ACC112 (cell line): Measurements from ENCODE around the gene MS4A4E.
"Not testable (repeated sequence)": the region's sequence is repeated elsewhere in the genome, so short reads cannot be mapped to it uniquely, and the experiment has no call there.

Source experiments
- H2AFZ ChIP-seq: fragments of 200-600 bp; sonication (generic); one replicate; pipeline ENCODE4 v1.6.0; 2017; ENCODE audit warnings: antibody characterized with exemption, low read length; ENCODE audit not compliant: unreplicated experiment
- H3K27ac ChIP-seq: fragments of 200-600 bp; sonication (generic); 2 replicates; pipeline ENCODE4 v1.5.1; 2014; ENCODE audit warnings: low read depth, mild to moderate bottlenecking, antibody characterized with exemption, low read length, moderate library complexity
- H3K27me3 ChIP-seq: fragments of 200-600 bp; sonication (generic); 2 replicates; pipeline ENCODE4 v1.6.1; 2014; ENCODE audit warnings: mild to moderate bottlenecking, antibody characterized with exemption, low read length, moderate library complexity, mixed read lengths; ENCODE audit not compliant: insufficient read depth
- H3K36me3 ChIP-seq: fragments of 200-600 bp; sonication (generic); 2 replicates; pipeline ENCODE4 v1.6.1; 2016; ENCODE audit warnings: mild to moderate bottlenecking, antibody characterized with exemption, low read length, moderate library complexity, mixed read lengths; ENCODE audit not compliant: insufficient read depth
- H3K4me1 ChIP-seq: fragments of 200-600 bp; sonication (generic); one replicate; pipeline ENCODE4 v1.6.1; 2016; ENCODE audit warnings: low read length, mixed read lengths; ENCODE audit not compliant: insufficient read depth, unreplicated experiment, control insufficient read depth
- H3K4me3 ChIP-seq: fragments of 200-600 bp; sonication (generic); 2 replicates; pipeline ENCODE4 v1.5.1; 2014; ENCODE audit warnings: mild to moderate bottlenecking, low read depth, low read length
- H3K79me2 ChIP-seq: fragments of 200-600 bp; sonication (generic); one replicate; pipeline ENCODE4 v1.6.0; 2016; ENCODE audit warnings: low read length; ENCODE audit not compliant: control insufficient read depth, unreplicated experiment, insufficient read depth

The MS4A4E gene

GRCh38 chr11:60242740-60243239 is at the start of gene MS4A4E:
Gene MS4A4E, minus strand, starts transcription at chr11:60243137. Its CDS starts 13,082 bp downstream, at chr11:60230055.
- H2AFZ ChIP-seq = no peak within 1 kb of the TSS
- H3K27me3 ChIP-seq = no peaks in the 10 kb centered on the region
- no peak within 1 kb of the TSS for H3K27ac ChIP-seq
- H3K79me2 ChIP-seq = no peaks in the 10 kb centered on the region
- no peaks in the 10 kb centered on the region for H3K36me3 ChIP-seq
- H3K4me1 ChIP-seq = no peaks in the 10 kb centered on the region
- H3K4me3 ChIP-seq = no peak within 1 kb of the TSS

- Histone ChIP-seq H3K36me3 (no peaks in the 10 kb centered on the region), H3K27me3 (no peaks in the 10 kb centered on the region), H3K79me2 (no peaks in the 10 kb centered on the region), H3K27ac (no peak overlapping the region), H3K4me3 (no peak overlapping the region), H2AFZ (no peak overlapping the region), H3K4me1 (no peaks in the 10 kb centered on the region)
Measured at GRCh38 chr11:60292145-60292544, 49.2 kb upstream of the MS4A4E start.

- no peak overlapping the region for H3K4me3 ChIP-seq
- no peaks in the 10 kb centered on the region for H3K4me1 ChIP-seq
- no peaks in the 10 kb centered on the region for H3K36me3 ChIP-seq
- no peak overlapping the region for H3K27ac ChIP-seq
- H3K79me2 ChIP-seq = no peaks in the 10 kb centered on the region
- H2AFZ ChIP-seq = no peak overlapping the region
- H3K27me3 ChIP-seq = no peaks in the 10 kb centered on the region
Measured at GRCh38 chr11:60288531-60288930, 45.6 kb upstream of the MS4A4E start.

GRCh38 chr11:60285411-60286126 is 42.6 kb upstream of the MS4A4E start:
- not testable (repeated sequence) for H3K4me3 ChIP-seq, H3K4me1 ChIP-seq, H3K27ac ChIP-seq, H3K27me3 ChIP-seq, H3K79me2 ChIP-seq, H3K36me3 ChIP-seq, H2AFZ ChIP-seq

- no peaks in the 10 kb centered on the region for H3K27me3 ChIP-seq
Measured at GRCh38 chr11:60282286-60282685, 39.3 kb upstream of the MS4A4E start.

GRCh38 chr11:60281485-60281884 is 38.5 kb upstream of the MS4A4E start:
- H3K27me3 ChIP-seq = no peaks in the 10 kb centered on the region
- H3K4me3 ChIP-seq = no peak overlapping the region
- no peak overlapping the region for H2AFZ ChIP-seq
- no peak overlapping the region for H3K27ac ChIP-seq
- no peaks in the 10 kb centered on the region for H3K79me2 ChIP-seq
- H3K36me3 ChIP-seq = no peaks in the 10 kb centered on the region
- no peaks in the 10 kb centered on the region for H3K4me1 ChIP-seq

More at GRCh38 chr11:60282286-60282685, 39.3 kb upstream of the MS4A4E start:
- no peak overlapping the region for H2AFZ ChIP-seq
- no peaks in the 10 kb centered on the region for H3K79me2 ChIP-seq
- no peaks in the 10 kb centered on the region for H3K4me1 ChIP-seq
- no peak overlapping the region for H3K27ac ChIP-seq
- no peak overlapping the region for H3K4me3 ChIP-seq
- no peaks in the 10 kb centered on the region for H3K36me3 ChIP-seq

- Histone ChIP-seq H3K36me3 (no peaks in the 10 kb centered on the region), H3K4me1 (no peaks in the 10 kb centered on the region), H3K4me3 (no peak within 1 kb of the TSS), H3K79me2 (no peaks in the 10 kb centered on the region), H3K27me3 (no peaks in the 10 kb centered on the region), H2AFZ (no peak within 1 kb of the TSS), H3K27ac (no peak within 1 kb of the TSS)
Measured at GRCh38 chr11:60280412-60280811, 37.5 kb upstream of the MS4A4E start, which contains the start of gene MS4A4A. Gene MS4A4A, plus strand, starts transcription at chr11:60280666. Its CDS starts 10 bp downstream, at chr11:60280676.

- H3K27ac ChIP-seq = no peak overlapping the region
- no peaks in the 10 kb centered on the region for H3K27me3 ChIP-seq
- no peak overlapping the region for H3K4me3 ChIP-seq
- no peaks in the 10 kb centered on the region for H3K79me2 ChIP-seq
- no peak overlapping the region for H2AFZ ChIP-seq
- no peaks in the 10 kb centered on the region for H3K36me3 ChIP-seq
- H3K4me1 ChIP-seq = no peaks in the 10 kb centered on the region
Measured at GRCh38 chr11:60274416-60274815, 31.5 kb upstream of the MS4A4E start.

- H2AFZ ChIP-seq = no peak overlapping the region
- H3K27ac ChIP-seq = no peak overlapping the region
- no peak overlapping the region for H3K4me3 ChIP-seq
- H3K27me3 ChIP-seq = peaks cover 5% of the 10 kb centered on the region
- H3K79me2 ChIP-seq = no peaks in the 10 kb centered on the region
- no peaks in the 10 kb centered on the region for H3K4me1 ChIP-seq
- H3K36me3 ChIP-seq = no peaks in the 10 kb centered on the region
Measured at GRCh38 chr11:60265373-60266214, 22.7 kb upstream of the MS4A4E start.

GRCh38 chr11:60264644-60265043 is 21.7 kb upstream of the MS4A4E start:
- Histone ChIP-seq H3K27ac (no peak overlapping the region), H3K27me3 (peaks cover 5% of the 10 kb centered on the region), H3K4me3 (no peak overlapping the region), H2AFZ (no peak overlapping the region), H3K79me2 (no peaks in the 10 kb centered on the region), H3K36me3 (no peaks in the 10 kb centered on the region), H3K4me1 (no peaks in the 10 kb centered on the region)
